Breast epithelium (tissue), 4 donors: ENCODE data around the gene EEF1A2. TPM values are rescaled to one million over a fixed set of nuclear protein-coding genes. Genes with fewer than 3 reads are reported as not detected.

ENCODE experiments used
- DNase-seq, 2 donors: peaks; one replicate each; pipeline ENCODE4 v3.0.0-alpha.2; 2019; ENCODE audit warnings: low spot score in 2 of 2
- H3K27ac ChIP-seq, 2 donors: fragments of 200-600 bp; sonication (generic) in 1 of 2; one replicate each; pipeline ENCODE4 v1.5.1; 2016 to 2019; ENCODE audit warnings: mild to moderate bottlenecking in 1 of 2
- H3K27me3 ChIP-seq, 2 donors: fragments of 200-600 bp; sonication (generic) in 1 of 2; one replicate each; pipeline versions ENCODE4 v1.5.1 to v1.6.0; 2017 to 2019; ENCODE audit warnings: control low read depth in 1 of 2, mild to moderate bottlenecking in 1 of 2
- H3K36me3 ChIP-seq: fragments of 200-600 bp; one replicate; pipeline ENCODE4 v1.5.1; 2019
- H3K4me1 ChIP-seq, 2 donors: fragments of 200-600 bp; sonication (generic); one replicate each; pipeline ENCODE4 v1.5.1; 2016 to 2019; ENCODE audit warnings: control low read depth in 1 of 2
- H3K4me3 ChIP-seq, 3 donors: fragments of 200-600 bp; sonication (generic); 1 replicate in 2 of 3; 2 replicates in 1 of 3; pipeline ENCODE4 v1.5.1; 2016 to 2019; ENCODE audit warnings: mild to moderate bottlenecking in 3 of 3, moderate library complexity in 2 of 3
- H3K9me3 ChIP-seq, 2 donors: fragments of 200-600 bp; sonication (generic) in 1 of 2; one replicate each; pipeline ENCODE4 v1.5.1; 2016 to 2019; ENCODE audit warnings: control low read depth in 1 of 2
- POLR2A ChIP-seq: fragments of 450-650 bp; IDR thresholded peaks from one replicate; pipeline ENCODE4 v1.6.1; 2016; ENCODE audit warnings: antibody characterized with exemption, mild to moderate bottlenecking, moderate library complexity
- POLR2AphosphoS5 ChIP-seq, 3 donors: sonication (generic); formaldehyde crosslinking; IDR thresholded peaks; one replicate each; pipeline ENCODE4 v1.6.1; 2017; ENCODE audit warnings: antibody characterized with exemption in 3 of 3
- intact Hi-C: fragments of 100-400 bp; cut with DNase I; formaldehyde crosslinking; loops from one replicate; pipeline ENCODE4 v1.15.1; 2023; ENCODE audit warnings: low total_unique reads
- total RNA-seq, 3 donors: library from RNA; depleted of rRNA; stranded (reverse); fragments of >200 nt; gene quantifications; one replicate each; pipeline ENCODE4 v1.1.0, GENCODE V29; 2016
- TF ChIP-seq, protein P1 (sequence below), 3 donors: fragments of 450-650 bp; IDR thresholded peaks; one replicate each; pipeline ENCODE4 v1.5.1; 2016 to 2017; ENCODE audit warnings: antibody characterized with exemption in 3 of 3, mild to moderate bottlenecking in 3 of 3, moderate library complexity in 3 of 3

The EEF1A2 gene
- total RNA-seq, 3 donors from 2014 or later: 0.48 to 20.6 (median 4.8) TPM

DNA sequence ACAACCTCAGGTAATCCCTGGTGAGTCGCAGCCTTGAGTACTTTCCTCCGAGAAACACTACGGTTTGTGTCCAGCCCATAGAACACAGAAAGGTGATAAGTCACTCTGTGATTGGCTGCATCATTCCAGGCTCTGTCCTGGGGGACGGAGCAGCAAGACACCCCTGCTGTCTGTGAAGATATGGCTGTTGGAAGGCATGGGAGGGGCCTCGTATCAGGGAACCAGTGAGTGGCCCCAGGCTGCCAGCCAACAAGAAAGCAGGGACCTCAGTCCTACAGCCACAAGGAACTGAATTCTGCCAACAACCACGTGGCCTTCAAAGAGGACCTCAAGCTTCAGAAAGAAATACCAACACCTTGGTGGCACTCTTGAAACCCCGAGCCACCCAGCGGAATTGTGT, 6.4 kb upstream of the EEF1A2 start:
- Histone ChIP-seq H3K36me3 (no peaks in the 10 kb centered on the region), H3K27ac (no peak overlapping the region), H3K4me1 (no peaks in the 10 kb centered on the region), H3K27me3 (peaks cover 0 to 65% of the 10 kb centered on the region in 2 donors), H3K9me3 (peaks cover 18 to 24% of the 10 kb centered on the region in 2 donors), H3K4me3 (no peak overlapping the region)
- no peak for DNase-seq
- no peak for TF ChIP-seq POLR2AphosphoS5 (IDR thresholded peaks at IDR 0.05)
- intact Hi-C loops: no loop called here

DNA sequence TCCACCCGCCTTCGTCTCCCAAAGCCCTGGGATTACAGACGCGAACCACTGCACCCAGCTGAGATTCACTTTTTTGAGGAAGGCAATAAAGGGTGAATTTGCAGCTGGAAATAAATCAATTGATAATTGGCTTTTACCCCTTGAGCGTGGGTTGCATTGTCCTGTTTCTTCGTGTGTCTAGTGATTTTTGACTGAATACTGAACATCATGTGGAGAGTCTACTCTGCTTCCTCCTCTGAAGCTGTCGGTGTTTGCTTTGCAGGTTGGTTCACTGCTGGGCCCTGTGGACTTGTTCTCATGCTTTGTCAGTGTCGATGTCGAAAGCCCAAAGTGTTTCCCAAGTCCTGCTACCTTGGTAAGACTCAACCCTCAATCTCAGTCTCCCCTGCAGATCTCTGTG, 5.8 kb upstream of the EEF1A2 start:
- TF ChIP-seq, protein P1, sequence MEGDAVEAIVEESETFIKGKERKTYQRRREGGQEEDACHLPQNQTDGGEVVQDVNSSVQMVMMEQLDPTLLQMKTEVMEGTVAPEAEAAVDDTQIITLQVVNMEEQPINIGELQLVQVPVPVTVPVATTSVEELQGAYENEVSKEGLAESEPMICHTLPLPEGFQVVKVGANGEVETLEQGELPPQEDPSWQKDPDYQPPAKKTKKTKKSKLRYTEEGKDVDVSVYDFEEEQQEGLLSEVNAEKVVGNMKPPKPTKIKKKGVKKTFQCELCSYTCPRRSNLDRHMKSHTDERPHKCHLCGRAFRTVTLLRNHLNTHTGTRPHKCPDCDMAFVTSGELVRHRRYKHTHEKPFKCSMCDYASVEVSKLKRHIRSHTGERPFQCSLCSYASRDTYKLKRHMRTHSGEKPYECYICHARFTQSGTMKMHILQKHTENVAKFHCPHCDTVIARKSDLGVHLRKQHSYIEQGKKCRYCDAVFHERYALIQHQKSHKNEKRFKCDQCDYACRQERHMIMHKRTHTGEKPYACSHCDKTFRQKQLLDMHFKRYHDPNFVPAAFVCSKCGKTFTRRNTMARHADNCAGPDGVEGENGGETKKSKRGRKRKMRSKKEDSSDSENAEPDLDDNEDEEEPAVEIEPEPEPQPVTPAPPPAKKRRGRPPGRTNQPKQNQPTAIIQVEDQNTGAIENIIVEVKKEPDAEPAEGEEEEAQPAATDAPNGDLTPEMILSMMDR (IDR thresholded peaks at IDR 0.05): no peak
- TF ChIP-seq POLR2A (no peak), POLR2AphosphoS5 (IDR thresholded peaks at IDR 0.05) (no peak)
- H3K4me1 ChIP-seq: peaks cover 0 to under 1% of the 10 kb centered on the region in 2 donors
- peaks cover 3 to 66% of the 10 kb centered on the region in 2 donors for H3K27me3 ChIP-seq
- H3K36me3 ChIP-seq: no peaks in the 10 kb centered on the region
- intact Hi-C loops: no loop called here
- no peak for DNase-seq
- H3K27ac ChIP-seq: no peak overlapping the region
- no peak overlapping the region for H3K4me3 ChIP-seq
- peaks cover 18 to 24% of the 10 kb centered on the region in 2 donors for H3K9me3 ChIP-seq

DNA sequence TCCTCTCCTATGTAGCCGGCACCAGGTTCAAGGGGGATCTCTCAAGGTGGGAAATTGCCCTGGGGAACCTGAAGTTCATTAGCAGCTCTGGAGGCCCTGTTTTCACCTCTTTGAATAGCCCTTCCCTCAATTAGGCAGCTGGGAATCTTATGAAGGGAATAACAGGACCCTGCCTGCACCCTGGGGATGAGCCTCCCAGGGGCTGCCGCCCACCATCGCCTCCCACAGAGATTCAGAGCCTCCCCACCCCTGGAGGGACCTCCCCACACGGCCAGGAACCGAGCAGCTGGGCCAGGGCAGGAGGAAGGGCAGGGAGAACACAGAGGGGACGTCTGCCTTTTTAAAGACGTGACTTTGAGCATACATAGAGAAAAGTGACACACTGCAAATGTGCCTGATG, 4.6 kb upstream of the EEF1A2 start:
- Histone ChIP-seq H3K27ac (no peak overlapping the region), H3K4me1 (peaks cover 0 to 6% of the 10 kb centered on the region in 2 donors), H3K27me3 (peaks cover 4 to 67% of the 10 kb centered on the region in 2 donors), H3K36me3 (no peaks in the 10 kb centered on the region), H3K4me3 (no peak overlapping the region), H3K9me3 (peaks cover 18 to 24% of the 10 kb centered on the region in 2 donors)
- DNase-seq: no peak
- TF ChIP-seq POLR2AphosphoS5 (IDR thresholded peaks at IDR 0.05) (no peak), POLR2A (no peak)
- TF ChIP-seq, protein P1 (IDR thresholded peaks at IDR 0.05): no peak
- intact Hi-C loops: no loop called here

DNA sequence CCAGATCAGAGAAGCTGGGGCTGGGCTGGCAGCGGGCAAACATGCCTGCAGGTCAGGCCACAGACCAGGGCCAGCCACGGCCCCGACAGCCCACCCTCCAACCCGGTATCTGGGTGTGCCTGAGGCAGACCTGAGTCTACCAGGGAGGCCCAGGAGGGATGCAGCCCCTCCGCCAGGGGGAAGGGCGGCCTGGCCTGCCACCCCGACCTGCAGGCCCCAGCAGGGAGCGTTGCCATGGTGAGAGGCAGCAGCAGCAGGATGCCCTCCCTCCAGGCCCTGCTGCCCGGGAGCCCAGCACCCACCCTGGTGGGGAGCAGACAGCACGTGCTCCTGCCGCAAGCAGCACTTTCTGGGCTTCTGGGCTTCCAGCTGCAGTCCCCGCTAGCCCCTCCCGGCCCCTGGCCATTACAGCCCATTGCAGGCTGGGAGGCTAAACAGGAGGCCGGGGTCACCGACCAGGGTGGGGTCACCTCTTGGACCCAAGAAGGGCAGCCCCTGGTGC, 3.8 kb upstream of the EEF1A2 start:
- TF ChIP-seq POLR2A (no peak), POLR2AphosphoS5 (IDR thresholded peaks at IDR 0.05) (no peak)
- TF ChIP-seq, protein P1 (IDR thresholded peaks at IDR 0.05): no peak
- DNase-seq: no peak
- Histone ChIP-seq H3K4me1 (peaks cover 0 to 10% of the 10 kb centered on the region in 2 donors), H3K9me3 (peaks cover 18 to 24% of the 10 kb centered on the region in 2 donors), H3K27ac (no peak overlapping the region), H3K27me3 (peaks cover 7 to 70% of the 10 kb centered on the region in 2 donors), H3K36me3 (no peaks in the 10 kb centered on the region), H3K4me3 (no peak overlapping the region)
- intact Hi-C loops: no loop called here

DNA sequence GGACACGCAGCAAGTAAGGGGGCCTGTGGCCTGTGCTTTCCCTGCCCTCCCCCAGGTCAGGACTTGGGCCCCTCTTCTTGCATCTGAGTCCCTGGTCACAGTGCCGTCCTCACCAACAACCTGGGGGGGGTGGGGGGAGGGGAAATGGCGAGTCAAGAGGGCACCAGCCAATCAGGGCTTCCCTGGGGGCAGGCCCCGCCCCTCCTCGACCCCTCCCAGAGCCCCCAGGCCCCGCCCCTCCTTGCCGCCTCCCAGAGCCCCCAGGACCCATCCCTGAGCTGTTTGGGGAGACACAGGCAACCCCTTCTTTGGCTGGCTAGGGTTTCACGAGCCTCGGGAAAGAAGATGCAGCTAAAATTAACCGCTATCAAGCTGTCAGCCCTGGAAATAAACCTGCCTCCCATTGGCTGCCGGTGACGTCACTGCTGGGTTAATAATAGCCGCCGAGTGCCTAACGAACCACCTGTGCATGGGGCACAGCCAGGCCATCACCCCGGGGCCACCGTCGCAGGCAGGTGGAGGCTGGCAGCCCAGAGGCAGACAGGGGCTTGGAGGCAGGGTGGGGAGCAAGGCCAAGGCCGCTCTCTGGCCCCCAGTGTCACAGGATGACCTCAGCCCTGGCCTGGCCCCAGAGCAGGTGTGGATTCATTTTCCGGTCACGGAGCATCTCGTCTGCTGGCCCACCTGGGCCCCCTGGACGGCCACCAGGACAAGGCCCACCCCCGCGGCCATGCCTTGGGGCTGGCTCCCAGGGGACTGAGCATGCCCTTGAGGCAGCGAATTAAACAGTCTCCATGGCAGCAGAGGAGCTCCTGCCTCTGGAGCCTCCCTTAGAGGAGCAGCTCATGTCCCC, 3.2 kb upstream of the EEF1A2 start:
- no peak for DNase-seq
- H3K9me3 ChIP-seq: peaks cover 18 to 24% of the 10 kb centered on the region in 2 donors
- peaks cover 0 to 10% of the 10 kb centered on the region in 2 donors for H3K4me1 ChIP-seq
- intact Hi-C loops: no loop called here
- TF ChIP-seq POLR2A (no peak), POLR2AphosphoS5 (IDR thresholded peaks at IDR 0.05) (no peak)
- TF ChIP-seq, protein P1 (IDR thresholded peaks at IDR 0.05): no peak
- no peak overlapping the region for H3K4me3 ChIP-seq
- no peak overlapping the region for H3K27ac ChIP-seq
- peaks cover 7 to 74% of the 10 kb centered on the region in 2 donors for H3K27me3 ChIP-seq
- no peaks in the 10 kb centered on the region for H3K36me3 ChIP-seq
